Motor neuron (in vitro differentiated cells): Measurements from ENCODE around the gene TGFBR3. TPM values are rescaled to one million over a fixed set of nuclear protein-coding genes. Genes with fewer than 3 reads are reported as not detected.
A peak's percentile ranks its signal among the peaks of the same experiment; 100 is the strongest.

Experiments
- ATAC-seq, 8 experiments: fragments of 200-7000 bp; cut with Tn5 transposase; replicated peaks in 6 of 8; 2 replicates each; pipeline ENCODE4 v1.8.0; 2021; ENCODE audit warnings: mild to moderate bottlenecking in 8 of 8, moderate library complexity in 8 of 8
- H3K27ac ChIP-seq, 2 donors: fragments of 250-450 bp; sonication (Bioruptor Pico); 2 replicates each; pipeline ENCODE4 v1.9.0; 2021; ENCODE audit warnings: antibody characterized with exemption in 2 of 2, mild to moderate bottlenecking in 2 of 2, moderate library complexity in 1 of 2
- H3K4me1 ChIP-seq, 2 donors: fragments of 250-450 bp; sonication (Bioruptor Pico); replicated peaks in 1 of 2; 2 replicates each; pipeline ENCODE4 v1.6.1; 2021; ENCODE audit warnings: antibody characterized with exemption in 2 of 2, mild to moderate bottlenecking in 2 of 2, moderate library complexity in 1 of 2
- H3K4me3 ChIP-seq, 5 donors: fragments of 250-450 bp; sonication (Bioruptor Pico); 2 replicates each; pipeline ENCODE4 v1.9.0; 2021; ENCODE audit warnings: antibody characterized with exemption in 5 of 5, mild to moderate bottlenecking in 5 of 5, moderate library complexity in 4 of 5
- WGBS, 10 experiments: fragments of 450-650 bp; shearing (Covaris generic); methylation state at CpG; one replicate each; pipeline ENCODE4 v1.0.0; 2022; 5-methylcytosine and 5-hydroxymethylcytosine counted together
- in situ Hi-C, 9 experiments: fragments of 400-800 bp; cut with MboI; loops; one replicate each; pipeline ENCODE4 v1.15.0; 2021; ENCODE audit warnings: low sequenced_read_pairs in 9 of 9, low pct_unique_long_range_greater_than_20kb in 2 of 9; ENCODE audit not compliant: unreplicated experiment in 9 of 9
- total RNA-seq, 8 experiments: library from RNA; unstranded; fragments of 300-600 nt; gene quantifications; 2 replicates each; pipeline versions ENCODE4 v1.2.3 to v1.2.4, GENCODE V29; 2022

TGFBR3 gene
- total RNA-seq, 8 experiments from 2014 or later: 3.5 to 57.8 (median 9.0) TPM

DNA sequence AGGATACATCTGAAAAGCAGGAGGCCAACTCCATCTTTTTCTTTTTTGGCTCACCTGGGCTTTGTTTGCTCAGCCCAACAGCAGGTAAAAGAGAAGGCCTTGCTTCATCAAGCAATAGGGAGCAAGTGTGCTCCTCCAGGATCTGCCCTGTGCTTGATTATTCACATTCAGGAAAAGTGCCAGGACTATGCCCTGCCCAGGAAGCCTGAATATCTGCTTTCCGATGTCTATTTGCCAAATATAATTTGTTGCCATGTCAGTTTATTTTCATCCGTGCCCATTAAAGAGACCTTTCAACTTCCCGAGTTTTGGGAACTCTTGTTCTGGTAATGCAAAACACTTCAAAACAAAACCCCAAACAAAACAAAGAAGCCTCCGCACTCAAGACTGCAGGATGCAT lies 200.0 kb downstream of the TGFBR3 start:
- H3K4me1 ChIP-seq: peaks cover 27 to 34% of the 10 kb centered on the region in 2 donors
- H3K4me3 ChIP-seq: no peak overlapping the region
- H3K27ac ChIP-seq: no peak overlapping the region
- WGBS, 10 experiments: 12 to 100% (median 81%) methylated on average over 2 to 4 of the region's 4 CpGs
- in situ Hi-C loops: loop anchor here in 1 of 9 experiments (25.0 kb wide), 1 partner anchor 149 kb away; no protein-coding TSS in a partner anchor
- ATAC-seq: no peak

DNA sequence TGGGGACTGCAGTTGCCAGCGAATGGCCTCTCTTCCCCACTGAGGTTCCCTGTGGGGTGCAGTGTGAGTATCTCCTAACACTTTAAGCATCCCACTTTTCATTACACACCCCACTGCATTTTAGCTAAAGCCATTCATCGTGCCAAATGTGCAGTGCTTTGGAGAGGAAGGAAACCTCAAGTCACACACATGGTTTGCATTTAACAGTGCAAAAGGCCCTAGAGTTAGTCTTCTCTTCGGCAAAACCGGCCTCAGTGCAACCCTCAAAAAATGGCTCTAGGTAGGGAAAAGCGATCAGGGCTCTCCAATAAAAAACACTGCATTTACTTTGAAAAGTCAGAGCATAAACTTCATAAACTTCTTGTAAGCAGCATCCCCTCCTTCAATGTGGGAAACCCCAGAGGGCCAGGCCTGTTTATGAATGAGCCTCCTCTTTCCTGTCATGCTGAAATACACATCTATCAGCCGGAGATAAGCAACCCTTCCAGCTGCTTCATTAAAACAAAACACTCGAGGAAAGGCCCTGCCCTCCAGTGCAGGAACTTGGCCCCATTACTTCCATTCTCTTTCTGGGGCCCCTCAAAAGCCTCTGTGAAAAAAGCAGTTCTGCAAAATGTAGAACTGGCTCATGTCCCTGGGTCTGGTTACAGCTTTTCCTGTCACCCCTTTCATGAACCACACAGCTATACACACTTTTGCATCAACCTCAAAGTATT lies 201.3 kb downstream of the TGFBR3 start:
- ATAC-seq: peak in 5 of 8 experiments; percentile 13 to 67 (median 38)
- H3K4me3 ChIP-seq: no peak overlapping the region
- H3K4me1 ChIP-seq: peaks cover 30 to 34% of the 10 kb centered on the region in 2 donors
- WGBS, 10 experiments: 0 to 65% (median 25%) methylated on average over 2 to 7 of the region's 7 CpGs; no CpG with 5 or more reads in 1 of the 10 experiments
- H3K27ac ChIP-seq: no peak overlapping the region
- in situ Hi-C loops: loop anchor here in 1 of 9 experiments (25.0 kb wide), 1 partner anchor 147 kb away; no protein-coding TSS in a partner anchor

GRCh38 chr1:91683598-91683951 lies 202.4 kb downstream of the TGFBR3 start:
- in situ Hi-C loops: loop anchor here in 1 of 9 experiments (25.0 kb wide), 1 partner anchor 146 kb away; no protein-coding TSS in a partner anchor
- 6 to 83% (median 36%) methylated on average over 1 to 9 of the region's 10 CpGs; no CpG with 5 or more reads in 4 of the 10 experiments for WGBS, 10 experiments
- ATAC-seq: peak; percentile 67 to 94 (median 91)
- Histone ChIP-seq H3K27ac (peak overlapping the region in 1 of 2 donors; percentile 4), H3K4me3 (no peak overlapping the region), H3K4me1 (peaks cover 22 to 29% of the 10 kb centered on the region in 2 donors)

DNA sequence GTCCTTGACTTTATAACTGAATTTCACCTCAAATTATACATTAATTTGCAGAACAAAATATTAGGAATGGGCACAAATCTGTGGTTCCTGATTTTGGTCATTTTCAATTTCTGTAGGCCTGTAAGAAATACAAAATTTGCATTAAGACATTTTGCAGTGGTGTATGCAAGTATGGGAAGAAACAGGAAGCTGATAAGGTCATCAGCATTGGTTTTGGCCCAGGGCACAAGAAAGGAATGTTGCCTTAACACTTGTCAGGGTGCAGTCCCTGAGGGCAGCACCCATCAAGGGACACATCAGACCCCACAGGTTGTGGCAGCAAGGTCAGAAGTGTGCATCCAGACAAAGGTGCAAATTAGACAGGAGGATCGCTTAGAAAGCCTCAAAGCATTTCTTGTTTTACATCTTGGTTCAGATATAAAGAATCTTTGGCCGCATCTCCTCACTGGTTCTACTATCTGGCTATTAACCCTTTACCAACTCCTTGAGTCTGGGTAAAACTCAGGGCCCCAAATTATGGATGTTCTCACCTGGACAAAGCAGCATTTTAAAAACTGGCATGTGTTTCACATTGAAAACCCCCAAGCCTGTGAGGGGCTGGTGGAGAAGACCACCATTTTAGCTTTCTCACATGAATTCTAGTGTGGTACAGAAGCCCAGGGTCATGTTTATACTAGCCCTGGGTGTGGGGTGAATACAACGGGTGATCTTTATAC lies 202.9 kb downstream of the TGFBR3 start:
- Histone ChIP-seq H3K27ac (no peak overlapping the region), H3K4me1 (peaks cover 22 to 29% of the 10 kb centered on the region in 2 donors), H3K4me3 (no peak overlapping the region)
- in situ Hi-C loops: loop anchor here in 1 of 9 experiments (25.0 kb wide), 1 partner anchor 146 kb away; no protein-coding TSS in a partner anchor
- no peak for ATAC-seq
- WGBS, 10 experiments: 0 to 94% (median 76%) methylated on average over 1 to 3 of the region's 3 CpGs; no CpG with 5 or more reads in 4 of the 10 experiments

DNA sequence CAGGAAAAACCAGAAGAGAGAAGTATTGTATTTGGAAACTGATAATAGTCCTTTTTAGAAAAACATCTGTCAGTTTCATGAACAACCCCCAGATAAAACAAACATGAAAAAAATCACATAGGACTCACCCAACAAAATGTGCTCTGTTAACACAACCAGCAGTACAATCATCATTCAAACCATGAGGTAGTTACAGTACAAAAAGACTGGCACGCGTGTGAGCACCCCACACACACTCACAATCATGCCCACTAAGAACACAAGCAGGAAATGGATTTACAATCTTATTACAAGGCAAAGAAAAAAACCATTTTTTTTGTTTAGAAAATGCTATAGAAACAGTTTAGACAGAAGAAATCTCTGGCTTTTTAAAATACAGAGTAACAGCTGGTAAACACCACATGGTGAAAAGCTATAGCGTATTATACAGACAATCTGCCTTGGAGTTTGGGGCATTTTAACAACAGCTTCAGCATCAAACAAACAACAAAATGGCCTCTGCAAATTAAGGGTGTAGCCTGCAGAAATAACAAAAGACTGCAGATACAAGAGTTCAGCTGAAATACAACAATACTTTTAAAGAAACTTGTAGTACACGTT lies 205.3 kb downstream of the TGFBR3 start:
- Histone ChIP-seq H3K4me3 (no peak overlapping the region), H3K27ac (no peak overlapping the region), H3K4me1 (peaks cover 22 to 29% of the 10 kb centered on the region in 2 donors)
- in situ Hi-C loops: loop anchor here in 1 of 9 experiments (25.0 kb wide), 1 partner anchor 143 kb away; no protein-coding TSS in a partner anchor
- no peak for ATAC-seq
- 66 to 94% (median 84%) methylated on average over 1 to 4 of the region's 4 CpGs for WGBS, 10 experiments

DNA sequence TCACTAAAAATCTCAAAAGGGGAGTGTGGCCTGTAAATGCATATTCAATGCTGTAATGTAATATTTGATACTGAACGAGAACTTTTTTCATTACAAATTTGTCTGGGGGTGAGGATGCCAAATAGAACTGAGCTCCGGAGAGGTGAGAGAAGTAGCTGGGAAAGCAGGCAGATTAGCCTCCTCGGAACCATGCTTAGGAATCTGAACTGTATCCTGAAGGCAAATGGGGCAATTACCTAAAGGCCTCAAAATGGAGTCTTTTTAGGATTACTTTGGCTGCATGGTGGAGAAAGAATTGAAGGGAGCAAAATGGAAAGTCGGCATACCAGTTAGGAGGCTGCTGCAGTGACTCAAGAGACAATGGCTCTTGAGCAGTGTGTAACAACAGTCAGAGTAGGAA lies 206.5 kb downstream of the TGFBR3 start:
- no peak for ATAC-seq
- H3K4me3 ChIP-seq: no peak overlapping the region
- in situ Hi-C loops: loop anchor here in 1 of 9 experiments (25.0 kb wide), 1 partner anchor 142 kb away; no protein-coding TSS in a partner anchor
- H3K27ac ChIP-seq: no peak overlapping the region
- WGBS, 10 experiments: 57 to 100% (median 90%) methylated on average over 1 to 4 of the region's 4 CpGs; no CpG with 5 or more reads in 2 of the 10 experiments
- H3K4me1 ChIP-seq: peaks cover 14 to 21% of the 10 kb centered on the region in 2 donors

DNA sequence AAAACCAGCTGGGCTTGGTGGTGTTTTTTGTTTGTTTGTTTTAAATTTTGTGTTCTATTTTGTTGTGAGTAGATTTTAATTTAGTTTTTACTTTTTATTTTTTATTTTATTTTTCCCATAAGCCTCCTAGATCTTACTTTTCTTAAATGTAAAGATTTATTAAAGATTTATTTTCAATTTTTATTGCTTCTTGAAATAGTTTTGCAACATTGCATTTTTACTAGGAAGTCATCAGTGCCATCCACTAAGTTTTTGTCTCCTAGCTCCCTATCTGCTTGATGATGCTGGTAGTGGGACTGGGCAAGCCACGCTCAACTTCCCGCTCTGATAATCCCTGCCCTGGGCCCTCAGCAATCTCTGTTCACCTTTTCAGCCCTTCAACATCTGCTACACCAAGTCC lies 209.9 kb downstream of the TGFBR3 start:
- ATAC-seq: no peak
- H3K27ac ChIP-seq: no peak overlapping the region
- 86 to 100% (median 100%) methylated on average over 1 to 2 of the region's 2 CpGs; no CpG with 5 or more reads in 1 of the 10 experiments for WGBS, 10 experiments
- in situ Hi-C loops: loop anchor here in 1 of 9 experiments (25.0 kb wide), 1 partner anchor 139 kb away; no protein-coding TSS in a partner anchor
- peaks cover 0 to 11% of the 10 kb centered on the region in 2 donors for H3K4me1 ChIP-seq
- H3K4me3 ChIP-seq: no peak overlapping the region

DNA sequence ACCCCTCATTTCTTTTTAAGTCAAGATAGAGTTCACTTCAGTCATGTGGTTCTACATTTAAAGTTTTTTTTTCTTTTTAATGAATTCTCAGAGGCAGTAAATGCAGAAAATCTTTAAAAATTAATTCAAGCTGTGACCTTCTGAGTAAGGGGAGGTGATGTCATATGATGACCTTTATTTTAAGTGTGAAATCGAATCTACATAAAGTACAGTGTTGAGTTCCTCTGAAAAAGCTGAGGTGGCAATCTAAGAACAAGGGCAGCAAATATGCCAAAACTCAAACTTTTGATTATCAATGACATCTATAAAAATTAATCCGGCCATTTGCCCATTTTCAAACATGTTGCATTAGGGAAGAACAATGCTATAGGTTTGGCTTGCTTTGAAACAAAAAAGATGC lies 211.8 kb downstream of the TGFBR3 start:
- WGBS, 10 experiments: 50 to 100% (median 91%) methylated on average over 1 to 2 of the region's 2 CpGs
- in situ Hi-C loops: no loop called here
- Histone ChIP-seq H3K27ac (no peak overlapping the region), H3K4me3 (no peak overlapping the region), H3K4me1 (peaks cover 0 to 4% of the 10 kb centered on the region in 2 donors)
- no peak for ATAC-seq

- in situ Hi-C loops: no loop called here
- peaks cover 0 to 4% of the 10 kb centered on the region in 2 donors for H3K4me1 ChIP-seq
- WGBS, 10 experiments: 52 to 100% (median 71%) methylated on average over 1 to 3 of the region's 3 CpGs; no CpG with 5 or more reads in 3 of the 10 experiments
- H3K27ac ChIP-seq: no peak overlapping the region
- ATAC-seq: peak in 2 of 8 experiments; percentile 85 to 94
- H3K4me3 ChIP-seq: no peak overlapping the region
Observed at GRCh38 chr1:91673613-91674012, 212.3 kb downstream of the TGFBR3 start.

GRCh38 chr1:91672601-91673161 lies 213.3 kb downstream of the TGFBR3 start:
- ATAC-seq: no peak
- WGBS, 10 experiments: 92 to 100% (median 100%) methylated on average over 2 to 4 of the region's 4 CpGs; no CpG with 5 or more reads in 1 of the 10 experiments
- no peak overlapping the region for H3K4me3 ChIP-seq
- in situ Hi-C loops: no loop called here
- no peak overlapping the region for H3K27ac ChIP-seq
- H3K4me1 ChIP-seq: peaks cover 0 to 4% of the 10 kb centered on the region in 2 donors

GRCh38 chr1:91670781-91671180 lies 215.2 kb downstream of the TGFBR3 start:
- no peak for ATAC-seq
- in situ Hi-C loops: no loop called here

DNA sequence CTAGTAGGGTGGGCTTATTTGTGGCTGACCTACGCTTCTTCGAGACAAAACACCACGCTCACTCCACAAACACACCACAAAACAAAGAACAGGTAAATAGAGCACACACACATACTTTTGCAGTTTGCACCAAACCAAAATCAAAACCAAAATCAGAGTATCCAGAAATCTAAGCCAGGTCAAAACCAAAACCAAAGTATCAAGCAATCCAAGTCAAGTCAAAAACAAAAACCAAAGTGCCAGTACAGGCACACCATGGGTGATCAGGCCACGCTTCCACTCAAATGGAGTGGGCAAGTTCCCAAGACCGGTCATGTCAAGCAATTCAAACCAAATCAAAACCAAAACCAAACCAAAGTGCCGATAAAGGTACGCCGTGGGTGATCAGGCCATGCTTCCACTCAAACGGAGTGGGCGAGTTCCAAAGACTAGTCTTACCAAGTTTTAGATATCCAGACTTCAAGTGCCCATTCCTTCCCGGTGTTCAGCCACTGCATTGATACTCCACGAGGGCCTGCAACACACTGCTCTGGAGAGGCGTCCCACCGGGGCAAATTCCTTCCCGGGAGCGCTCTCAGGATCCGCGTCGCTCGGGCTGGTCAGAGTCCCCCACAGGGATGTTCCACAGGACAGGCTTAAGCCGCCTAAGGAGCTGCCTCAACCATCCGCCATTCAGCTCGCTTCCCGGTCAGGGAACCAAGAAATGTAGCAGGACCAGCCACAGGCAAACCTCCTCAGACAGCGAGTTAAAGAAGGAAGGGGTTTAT lies 216.2 kb downstream of the TGFBR3 start:
- no peak for ATAC-seq
- in situ Hi-C loops: no loop called here
- peaks cover 0 to 4% of the 10 kb centered on the region in 2 donors for H3K4me1 ChIP-seq
- no peak overlapping the region for H3K4me3 ChIP-seq
- 93 to 100% (median 96%) methylated on average over 1 to 16 of the region's 25 CpGs; no CpG with 5 or more reads in 4 of the 10 experiments for WGBS, 10 experiments
- no peak overlapping the region for H3K27ac ChIP-seq

More at GRCh38 chr1:91670781-91671180, 215.2 kb downstream of the TGFBR3 start:
- 50 to 100% (median 78%) methylated on average over 1 to 4 of the region's 4 CpGs for WGBS, 10 experiments
- Histone ChIP-seq H3K27ac (no peak overlapping the region), H3K4me1 (peaks cover 0 to 4% of the 10 kb centered on the region in 2 donors), H3K4me3 (no peak overlapping the region)
